Body of pancreas (tissue), 4 donors: ENCODE measurements around the gene PLK2. TPM values are rescaled to one million over a fixed set of nuclear protein-coding genes. Genes with fewer than 3 reads are reported as not detected.

ENCODE experiments used
- ATAC-seq: fragments of 150-250 bp; one replicate; pipeline ENCODE4 v1.9.1; 2016
- DNase-seq, 4 donors: peaks; one replicate each; pipeline ENCODE4 v3.0.0-alpha.2; 2019
- H3K27ac ChIP-seq, 4 donors: fragments of 200-600 bp; sonication (generic); 1 replicate in 3 of 4; 2 replicates in 1 of 4; pipeline versions ENCODE4 v1.5.1 to v1.6.1; 2016 to 2019; ENCODE audit warnings: mild to moderate bottlenecking in 1 of 4, mixed read lengths in 1 of 4, moderate library complexity in 1 of 4
- H3K27me3 ChIP-seq, 2 donors: fragments of 200-600 bp; sonication (generic); one replicate each; pipeline ENCODE4 v1.6.0; 2016; ENCODE audit warnings: mild to moderate bottlenecking in 1 of 2
- H3K36me3 ChIP-seq, 2 donors: fragments of 200-600 bp; sonication (generic); replicated peaks in 1 of 2; 2 replicates each; pipeline ENCODE4 v1.5.1; 2016; ENCODE audit warnings: low read depth in 2 of 2; ENCODE audit not compliant: insufficient read depth in 1 of 2
- H3K4me1 ChIP-seq: fragments of 200-600 bp; sonication (generic); one replicate; pipeline ENCODE4 v1.6.0; 2016
- H3K4me3 ChIP-seq, 2 donors: fragments of 200-600 bp; sonication (generic); 1 replicate in 1 of 2; 2 replicates in 1 of 2; pipeline ENCODE4 v1.5.1; 2016 to 2019
- H3K9me3 ChIP-seq, 3 donors: fragments of 200-600 bp; sonication (generic); 1 replicate in 2 of 3; 2 replicates in 1 of 3; pipeline ENCODE4 v1.5.1; 2016
- POLR2A ChIP-seq, 3 donors: fragments of 450-650 bp; IDR thresholded peaks; one replicate each; pipeline ENCODE4 v1.6.1; 2016; ENCODE audit warnings: antibody characterized with exemption in 3 of 3, mild to moderate bottlenecking in 2 of 3
- WGBS, 2 donors: methylation state at CpG; one replicate each; pipeline ENCODE4 v1.1.5; 2017; 5-methylcytosine and 5-hydroxymethylcytosine counted together
- intact Hi-C: fragments of 100-400 bp; cut with DNase I; formaldehyde crosslinking; loops from one replicate; pipeline ENCODE4 v1.15.1; 2023
- total RNA-seq, 2 donors: library from RNA; depleted of rRNA; stranded (reverse); fragments of >200 nt; gene quantifications; one replicate each; pipeline ENCODE4 v1.1.0, GENCODE V29; 2016
- TF ChIP-seq, protein P1 (sequence below), 7 experiments: fragments of 450-650 bp in 4 of 7; fragments of 200-600 bp in 3 of 7; sonication (generic) in 3 of 7; IDR thresholded peaks; one replicate each; pipeline ENCODE4 v1.5.1; 2016 to 2019; ENCODE audit warnings: antibody characterized with exemption in 7 of 7

The PLK2 gene
- total RNA-seq, 2 donors from 2014 or later: 24.4 to 30.7 TPM

DNA sequence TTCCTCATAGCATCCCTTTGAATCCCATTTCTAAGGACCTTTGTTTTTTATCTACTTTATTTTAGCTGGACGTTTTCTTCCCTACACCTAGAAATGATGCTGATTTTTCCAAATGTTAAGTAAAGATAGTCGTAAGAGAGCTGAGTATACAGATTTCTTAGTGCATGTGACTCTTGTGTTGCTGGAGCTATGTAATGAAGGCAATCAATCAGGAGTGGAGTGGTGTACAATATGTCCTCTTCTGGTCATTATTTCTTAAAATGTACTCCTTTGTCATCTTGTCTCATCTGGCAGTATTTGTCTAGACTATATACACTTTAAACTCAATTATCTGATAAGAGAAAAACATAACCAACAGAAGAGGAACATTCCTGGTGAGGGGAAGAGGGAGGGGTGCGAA lies 44.9 kb upstream of the PLK2 start:
- 62 to 67% methylated on average over 3 of the region's 3 CpGs for WGBS, 2 donors
- no peaks in the 10 kb centered on the region for H3K27me3 ChIP-seq
- intact Hi-C loops: no loop called here
- H3K4me1 ChIP-seq: no peaks in the 10 kb centered on the region
- no peaks in the 10 kb centered on the region for H3K9me3 ChIP-seq
- H3K36me3 ChIP-seq: no peaks in the 10 kb centered on the region
- ATAC-seq: no peak
- no peak for DNase-seq
- no peak overlapping the region for H3K4me3 ChIP-seq
- H3K27ac ChIP-seq: no peak overlapping the region
- TF ChIP-seq, protein P1, sequence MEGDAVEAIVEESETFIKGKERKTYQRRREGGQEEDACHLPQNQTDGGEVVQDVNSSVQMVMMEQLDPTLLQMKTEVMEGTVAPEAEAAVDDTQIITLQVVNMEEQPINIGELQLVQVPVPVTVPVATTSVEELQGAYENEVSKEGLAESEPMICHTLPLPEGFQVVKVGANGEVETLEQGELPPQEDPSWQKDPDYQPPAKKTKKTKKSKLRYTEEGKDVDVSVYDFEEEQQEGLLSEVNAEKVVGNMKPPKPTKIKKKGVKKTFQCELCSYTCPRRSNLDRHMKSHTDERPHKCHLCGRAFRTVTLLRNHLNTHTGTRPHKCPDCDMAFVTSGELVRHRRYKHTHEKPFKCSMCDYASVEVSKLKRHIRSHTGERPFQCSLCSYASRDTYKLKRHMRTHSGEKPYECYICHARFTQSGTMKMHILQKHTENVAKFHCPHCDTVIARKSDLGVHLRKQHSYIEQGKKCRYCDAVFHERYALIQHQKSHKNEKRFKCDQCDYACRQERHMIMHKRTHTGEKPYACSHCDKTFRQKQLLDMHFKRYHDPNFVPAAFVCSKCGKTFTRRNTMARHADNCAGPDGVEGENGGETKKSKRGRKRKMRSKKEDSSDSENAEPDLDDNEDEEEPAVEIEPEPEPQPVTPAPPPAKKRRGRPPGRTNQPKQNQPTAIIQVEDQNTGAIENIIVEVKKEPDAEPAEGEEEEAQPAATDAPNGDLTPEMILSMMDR (IDR thresholded peaks at IDR 0.05): no peak
- no peak for TF ChIP-seq POLR2A (IDR thresholded peaks at IDR 0.05)

DNA sequence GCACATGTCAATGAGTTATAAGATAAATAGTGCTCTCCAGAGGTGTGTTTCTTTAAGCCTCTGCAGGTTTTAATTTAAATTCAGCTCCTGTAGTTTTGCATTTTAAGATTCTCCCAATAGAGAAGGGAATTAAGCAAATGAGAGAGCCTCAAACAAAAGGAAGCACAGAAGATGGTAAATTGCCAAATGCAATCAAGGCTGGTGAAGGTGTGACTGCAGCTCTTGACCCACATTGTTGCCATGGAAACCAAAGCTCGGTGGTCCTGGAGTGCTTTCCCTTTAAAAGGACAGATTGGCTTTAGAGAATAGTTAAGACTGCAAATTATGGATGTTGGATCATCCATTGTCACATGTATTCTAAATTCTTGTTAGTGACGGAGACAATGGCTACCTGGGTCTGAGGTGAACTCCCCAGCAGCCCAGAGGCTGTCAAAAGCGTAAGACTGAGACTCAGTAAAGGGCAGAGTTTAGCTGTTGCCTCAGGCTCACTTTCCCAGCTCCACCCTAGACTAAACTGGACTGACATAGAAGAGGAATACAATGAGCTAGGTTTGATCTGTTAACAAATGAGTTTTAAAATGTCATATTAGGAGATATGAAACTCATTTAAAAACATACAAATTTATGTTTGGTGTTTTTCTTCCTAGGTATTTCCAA lies 43.6 kb upstream of the PLK2 start:
- TF ChIP-seq POLR2A (IDR thresholded peaks at IDR 0.05): no peak
- TF ChIP-seq, protein P1 (IDR thresholded peaks at IDR 0.05): no peak
- 63 to 70% methylated on average over 3 of the region's 3 CpGs for WGBS, 2 donors
- Histone ChIP-seq H3K27ac (no peak overlapping the region), H3K4me3 (no peak overlapping the region), H3K9me3 (no peaks in the 10 kb centered on the region), H3K36me3 (no peaks in the 10 kb centered on the region), H3K27me3 (no peaks in the 10 kb centered on the region), H3K4me1 (no peaks in the 10 kb centered on the region)
- no peak for ATAC-seq
- intact Hi-C loops: no loop called here
- DNase-seq: no peak

DNA sequence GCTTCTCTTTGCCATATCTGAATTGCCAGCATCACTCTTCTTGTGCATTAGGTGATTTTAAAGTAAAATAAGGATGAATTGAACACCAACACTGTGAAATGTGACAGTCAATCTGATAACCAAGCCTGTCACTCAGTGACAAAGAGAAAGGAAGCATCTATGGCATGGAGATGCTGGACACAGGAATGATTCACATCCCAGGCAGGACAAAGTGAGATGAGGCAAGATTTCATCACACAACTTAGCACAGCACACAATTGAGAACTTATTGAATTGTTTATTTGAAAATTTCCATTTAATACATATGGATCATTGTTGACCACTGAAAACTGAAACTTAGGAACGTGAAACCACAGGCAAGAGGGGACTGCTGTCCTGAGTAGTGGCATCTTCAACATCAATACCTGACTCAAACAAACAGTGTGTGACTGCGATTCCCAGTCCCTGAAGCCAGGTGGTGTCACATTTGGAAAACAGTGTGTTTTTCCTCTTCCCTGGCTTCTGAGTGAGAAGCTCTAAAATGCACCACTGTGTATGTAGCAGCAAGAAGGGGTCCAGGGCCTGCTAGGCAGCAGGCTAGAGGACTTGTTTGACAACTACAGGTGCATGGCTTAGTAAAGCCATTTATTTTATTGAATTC lies 42.0 kb upstream of the PLK2 start:
- Histone ChIP-seq H3K4me1 (no peaks in the 10 kb centered on the region), H3K36me3 (no peaks in the 10 kb centered on the region), H3K4me3 (no peak overlapping the region), H3K27me3 (no peaks in the 10 kb centered on the region), H3K9me3 (no peaks in the 10 kb centered on the region), H3K27ac (no peak overlapping the region)
- TF ChIP-seq, protein P1 (IDR thresholded peaks at IDR 0.05): no peak
- no peak for TF ChIP-seq POLR2A (IDR thresholded peaks at IDR 0.05)
- DNase-seq (no peak), ATAC-seq (no peak)
- WGBS, 2 donors: 73 to 75% methylated on average over 2 of the region's 2 CpGs
- intact Hi-C loops: no loop called here

DNA sequence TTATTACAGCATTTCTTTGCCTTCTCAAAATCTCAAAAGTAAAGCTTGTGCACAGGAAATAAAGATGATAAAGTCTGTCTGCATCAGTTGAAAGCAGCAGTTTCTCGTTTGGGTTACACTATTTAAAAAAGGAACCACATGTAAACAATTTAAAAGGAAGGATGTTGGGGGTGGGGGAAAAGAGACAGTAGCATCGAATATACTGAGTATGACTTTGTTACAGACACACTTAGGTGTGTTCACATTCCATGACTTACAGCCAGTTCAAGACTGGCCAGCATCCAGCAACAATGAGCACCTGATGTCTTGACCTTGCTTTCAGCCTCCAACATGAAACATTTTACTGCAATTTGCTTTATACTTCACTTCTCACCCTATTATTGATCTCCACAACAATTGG lies 40.1 kb upstream of the PLK2 start:
- Histone ChIP-seq H3K4me1 (no peaks in the 10 kb centered on the region), H3K4me3 (no peak overlapping the region), H3K36me3 (no peaks in the 10 kb centered on the region), H3K27me3 (no peaks in the 10 kb centered on the region), H3K9me3 (no peaks in the 10 kb centered on the region), H3K27ac (no peak overlapping the region)
- ATAC-seq: no peak
- TF ChIP-seq, protein P1 (IDR thresholded peaks at IDR 0.05): no peak
- no peak for TF ChIP-seq POLR2A (IDR thresholded peaks at IDR 0.05)
- intact Hi-C loops: loop anchor here (10.0 kb wide), 1 partner anchor 355 kb away; no protein-coding TSS in a partner anchor
- peak in 2 of 4 donors; percentile 28 to 39 for DNase-seq
- WGBS, 2 donors: 7 to 17% methylated on average over 2 of the region's 2 CpGs
